Ovary (tissue), 9 donors: Measurements from ENCODE around the gene ACAP3. TPM values are rescaled to one million over a fixed set of nuclear protein-coding genes. Genes with fewer than 3 reads are reported as not detected.

Experiments
- DNase-seq, 5 donors: peaks; one replicate each; pipeline ENCODE4 v3.0.0-alpha.2; 2019 to 2020
- H3K27ac ChIP-seq, 2 donors: fragments of 200-600 bp; one replicate each; pipeline versions ENCODE4 v1.5.1 to v1.8.0; 2019 to 2022
- H3K27me3 ChIP-seq: fragments of 200-600 bp; one replicate; pipeline ENCODE4 v1.8.0; 2022
- H3K36me3 ChIP-seq: fragments of 200-600 bp; sonication (generic); one replicate; pipeline ENCODE4 v1.5.1; 2019
- H3K4me1 ChIP-seq: one replicate; pipeline ENCODE4 v1.8.1; 2013; ENCODE audit warnings: mild to moderate bottlenecking, moderate library complexity; ENCODE audit not compliant: insufficient read depth
- H3K4me3 ChIP-seq: fragments of 200-600 bp; sonication (generic); one replicate; pipeline ENCODE4 v1.5.1; 2017
- H3K9me3 ChIP-seq, 2 donors: fragments of 200-600 bp in 1 of 2; sonication (generic) in 1 of 2; one replicate each; pipeline versions ENCODE4 v1.5.1 to v1.8.1; 2013 to 2019; ENCODE audit warnings: mild to moderate bottlenecking in 1 of 2, moderate library complexity in 1 of 2
- CTCF ChIP-seq, 3 donors: fragments of 450-650 bp in 2 of 3; fragments of 200-600 bp in 1 of 3; IDR thresholded peaks; one replicate each; pipeline versions ENCODE4 v1.5.1 to v1.8.0; 2016 to 2022; ENCODE audit warnings: antibody characterized with exemption in 3 of 3, mild to moderate bottlenecking in 1 of 3
- EP300 ChIP-seq: sonication (generic); formaldehyde crosslinking; IDR thresholded peaks from one replicate; pipeline ENCODE4 v1.6.1; 2017; ENCODE audit warnings: antibody characterized with exemption
- POLR2A ChIP-seq: fragments of 450-650 bp; IDR thresholded peaks from one replicate; pipeline ENCODE4 v1.6.1; 2017; ENCODE audit warnings: antibody characterized with exemption, mild to moderate bottlenecking, moderate library complexity
- WGBS, 3 donors: extraction: QIAGEN DNeasy Blood & Tissue Kit in 1 of 3; methylation state at CpG; one replicate each; pipeline versions ENCODE4 v1.1.5 to v1.1.7; 2013 to 2017; 5-methylcytosine and 5-hydroxymethylcytosine counted together
- intact Hi-C, 4 donors: fragments of 100-400 bp; cut with DNase I; formaldehyde crosslinking; loops; one replicate each; pipeline versions ENCODE4 v1.11.0 to v1.15.1; 2022 to 2023
- polyA plus RNA-seq, 2 donors: library from polyadenylated mRNA; stranded (reverse); fragments of 200-250 nt in 1 of 2; fragments of 350-450 nt in 1 of 2; fragmentation: Illumina TruSeq in 1 of 2; extraction: RNeasy Lipid Tissue Mini Kit (QIAGEN cat#74804) in 1 of 2; gene quantifications; one replicate each; pipeline ENCODE4 v1.2.3, GENCODE V29; 2013 to 2014
- total RNA-seq, 7 donors: library from RNA; depleted of rRNA in 2 of 7; stranded (reverse); fragments of >200 nt in 2 of 7; fragmentation: NEBNext Ultra II Directional in 3 of 7; extraction: Animal tissue kit (Norgen Biotek cat#: 25700) in 3 of 7; gene quantifications; one replicate each; pipeline versions ENCODE4 v1.1.0 to v1.2.4, GENCODE V29; 2016 to 2023
- donor health status: DM: no; HTN: no; CAD: no; lungs with moderate emphysema.
- donor health status: DM: no; HTN: no; CAD: no.
- donor health status: Bipolar disorder and iron deficiency.
- donor health status: DM: yes; HTN: yes; CAD: no.
- donor health status: DM: no; HTN: no; CAD: no.
- donor health status: DM: yes; HTN: yes; CAD: no.

ACAP3 gene
- total and polyA plus RNA-seq, 9 donors = 3.5 to 62.4 (median 45.1) TPM

DNA sequence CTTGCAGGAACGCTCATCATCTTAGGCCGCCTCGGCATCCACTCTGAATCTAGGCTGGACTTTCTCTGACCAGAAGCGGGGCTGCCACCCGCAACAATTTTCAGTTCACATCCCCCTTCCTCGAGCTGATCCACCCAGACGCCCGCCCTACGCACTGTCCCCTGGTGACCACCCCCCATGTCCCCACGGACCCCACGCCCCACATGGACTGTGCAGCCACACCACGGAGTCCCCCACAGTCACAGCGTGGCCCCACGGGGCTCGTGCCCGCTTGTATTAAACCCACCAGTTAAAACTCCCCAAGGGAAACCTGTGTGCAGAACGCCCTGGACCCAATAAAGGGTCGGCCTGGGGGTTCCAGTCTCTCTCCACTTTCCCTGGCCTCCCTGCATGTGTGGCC is 48.2 kb downstream of the ACAP3 start:
- Histone ChIP-seq H3K4me3 (no peak overlapping the region), H3K36me3 (peaks cover 4% of the 10 kb centered on the region), H3K9me3 (no peaks in the 10 kb centered on the region), H3K27me3 (no peaks in the 10 kb centered on the region), H3K27ac (no peak overlapping the region), H3K4me1 (no peaks in the 10 kb centered on the region)
- 92 to 93% (median 92%) methylated on average over 18 of the region's 18 CpGs for WGBS, 3 donors
- intact Hi-C loops = no loop called here
- no peak for DNase-seq
- TF ChIP-seq CTCF (IDR thresholded peaks at IDR 0.05) (no peak), EP300 (no peak), POLR2A (no peak)

DNA sequence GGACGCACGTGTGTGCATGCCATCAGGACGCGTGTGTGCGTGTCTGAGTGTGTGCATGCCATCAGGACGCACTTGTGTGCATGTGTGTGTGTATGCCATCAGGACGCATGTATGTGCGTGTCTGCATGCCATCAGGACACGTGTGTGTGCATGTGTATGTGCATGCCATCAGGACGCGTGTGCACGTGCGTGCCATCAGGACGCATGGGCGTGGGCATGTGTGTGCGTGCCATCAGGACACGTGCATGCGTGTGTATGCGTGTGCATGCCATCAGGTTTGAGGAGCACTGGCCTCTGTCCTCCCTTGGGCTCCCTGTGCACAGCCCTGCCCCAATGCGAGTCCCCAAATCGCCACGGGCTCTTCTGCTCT is 48.6 kb downstream of the ACAP3 start:
- H3K9me3 ChIP-seq = no peaks in the 10 kb centered on the region
- no peak for DNase-seq
- WGBS, 3 donors = 91 to 95% (median 92%) methylated on average over 22 of the region's 22 CpGs
- no peaks in the 10 kb centered on the region for H3K4me1 ChIP-seq
- no peak overlapping the region for H3K27ac ChIP-seq
- peaks cover 4% of the 10 kb centered on the region for H3K36me3 ChIP-seq
- H3K4me3 ChIP-seq = no peak overlapping the region
- H3K27me3 ChIP-seq = no peaks in the 10 kb centered on the region
- intact Hi-C loops = no loop called here
- TF ChIP-seq POLR2A (no peak), EP300 (no peak), CTCF (IDR thresholded peaks at IDR 0.05) (no peak)

GRCh38 chr1:1256956-1257871 is 50.5 kb downstream of the ACAP3 start:
- 84 to 88% (median 85%) methylated on average over 31 of the region's 31 CpGs for WGBS, 3 donors
- Histone ChIP-seq H3K4me1 (no peaks in the 10 kb centered on the region), H3K9me3 (no peaks in the 10 kb centered on the region), H3K27ac (no peak overlapping the region), H3K27me3 (no peaks in the 10 kb centered on the region), H3K4me3 (no peak overlapping the region), H3K36me3 (no peaks in the 10 kb centered on the region)
- no peak for TF ChIP-seq CTCF (IDR thresholded peaks at IDR 0.05)
- no peak for TF ChIP-seq POLR2A
- TF ChIP-seq EP300 = no peak
- intact Hi-C loops = no loop called here
- no peak for DNase-seq

GRCh38 chr1:1255611-1256010 is 52.1 kb downstream of the ACAP3 start:
- intact Hi-C loops = no loop called here
- DNase-seq = no peak
- no peak for TF ChIP-seq CTCF (IDR thresholded peaks at IDR 0.05)
- TF ChIP-seq POLR2A = no peak
- no peak for TF ChIP-seq EP300
- 77 to 91% (median 83%) methylated on average over 10 of the region's 10 CpGs for WGBS, 3 donors
- Histone ChIP-seq H3K9me3 (no peaks in the 10 kb centered on the region), H3K4me3 (no peak overlapping the region), H3K27me3 (no peaks in the 10 kb centered on the region), H3K4me1 (no peaks in the 10 kb centered on the region), H3K36me3 (no peaks in the 10 kb centered on the region), H3K27ac (no peak overlapping the region)
